ENCODE measurements around the gene CD276.
"Not testable (repeated sequence)": the region's sequence is repeated elsewhere in the genome, so short reads cannot be mapped to it uniquely, and the experiment has no call there.

Gene CD276

DNA sequence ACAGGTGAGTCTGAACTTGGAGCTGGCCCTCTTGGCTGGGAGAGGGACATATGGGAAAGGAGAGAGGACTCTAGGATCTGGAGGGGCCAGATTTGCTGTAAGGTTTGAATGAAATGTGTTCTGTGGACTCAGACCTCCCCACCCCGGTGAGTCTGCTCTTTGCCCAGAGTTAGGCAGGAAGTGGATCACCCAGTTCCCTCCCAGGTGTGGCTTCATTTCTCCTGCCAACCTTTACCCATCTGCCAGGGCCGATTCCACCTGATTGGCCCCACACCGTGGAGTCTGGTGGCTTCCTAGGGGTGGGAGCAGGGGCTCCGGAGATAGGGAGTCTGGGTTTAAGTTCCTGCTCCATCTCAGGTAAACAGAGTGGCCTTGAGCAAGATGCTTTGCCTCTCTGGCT is 25.5 kb downstream of the CD276 start:
- no peak for DNase-seq (ENCODE audit: low read depth in 1 of 2, low spot score in 1 of 2)

DNA sequence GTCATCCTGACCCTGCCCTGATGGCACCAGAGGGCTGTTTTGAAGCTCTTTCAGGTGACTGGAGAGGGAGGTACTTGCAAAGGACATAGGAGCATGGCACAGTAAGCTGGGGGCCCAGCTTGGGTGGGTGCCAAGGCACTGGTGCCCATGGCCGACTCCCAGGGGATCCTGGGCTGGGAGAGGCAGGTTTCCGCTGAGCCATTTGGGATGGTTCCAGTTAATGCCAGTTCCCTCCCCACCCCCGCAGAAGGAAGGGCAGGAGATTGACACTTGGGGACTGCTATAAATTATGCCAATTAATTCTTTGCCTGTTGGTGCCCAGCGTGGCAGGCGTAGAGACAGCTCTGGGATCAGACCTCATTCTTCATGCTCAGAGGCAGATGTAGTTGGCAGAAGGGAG is 26.1 kb downstream of the CD276 start:
- no peak for DNase-seq (ENCODE audit: low read depth in 1 of 2, low spot score in 1 of 2)

DNA sequence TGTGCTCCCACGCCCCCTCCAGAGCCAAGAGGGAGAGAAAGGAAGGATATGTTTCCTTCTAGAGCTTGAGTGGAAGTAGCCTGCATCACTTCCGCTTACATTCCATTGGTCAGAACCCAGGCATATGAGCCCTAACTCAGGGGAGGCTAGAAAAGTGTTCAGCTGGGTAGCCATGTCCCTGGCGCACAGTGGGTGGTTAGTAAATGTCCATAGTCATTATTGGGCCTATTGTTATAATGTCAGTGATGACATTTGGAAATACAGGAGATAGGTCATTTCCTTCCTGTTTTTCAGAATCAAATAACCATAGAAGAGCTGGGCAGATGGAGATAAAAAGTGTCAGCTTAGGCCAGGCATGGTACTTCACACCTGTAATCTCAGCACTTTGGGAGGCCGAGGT is 27.3 kb downstream of the CD276 start:
- no peak for DNase-seq (ENCODE audit: low read depth in 1 of 2, low spot score in 1 of 2)

DNA sequence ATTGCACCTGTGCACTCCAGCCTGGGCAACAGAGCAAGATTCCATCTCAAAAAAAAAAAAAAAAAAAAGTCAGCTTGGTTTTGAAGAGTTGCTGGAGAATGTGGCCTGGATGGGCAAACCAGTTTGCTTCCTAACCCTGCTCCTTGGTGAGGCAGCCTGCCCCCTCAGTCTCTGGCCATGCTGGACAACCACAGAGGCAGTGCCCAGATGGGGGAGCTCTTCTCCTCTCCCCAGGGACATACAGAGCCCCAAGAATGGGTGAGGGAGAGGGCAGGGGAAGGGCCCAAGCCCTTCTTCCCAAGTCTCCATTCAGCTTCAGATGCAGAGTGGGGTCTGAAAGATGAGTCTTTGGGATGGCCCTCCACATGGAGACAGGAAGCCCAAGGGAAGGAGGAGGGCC is 27.9 kb downstream of the CD276 start:
- DNase-seq (ENCODE audit: low read depth in 1 of 2, low spot score in 1 of 2), result no peak

DNA sequence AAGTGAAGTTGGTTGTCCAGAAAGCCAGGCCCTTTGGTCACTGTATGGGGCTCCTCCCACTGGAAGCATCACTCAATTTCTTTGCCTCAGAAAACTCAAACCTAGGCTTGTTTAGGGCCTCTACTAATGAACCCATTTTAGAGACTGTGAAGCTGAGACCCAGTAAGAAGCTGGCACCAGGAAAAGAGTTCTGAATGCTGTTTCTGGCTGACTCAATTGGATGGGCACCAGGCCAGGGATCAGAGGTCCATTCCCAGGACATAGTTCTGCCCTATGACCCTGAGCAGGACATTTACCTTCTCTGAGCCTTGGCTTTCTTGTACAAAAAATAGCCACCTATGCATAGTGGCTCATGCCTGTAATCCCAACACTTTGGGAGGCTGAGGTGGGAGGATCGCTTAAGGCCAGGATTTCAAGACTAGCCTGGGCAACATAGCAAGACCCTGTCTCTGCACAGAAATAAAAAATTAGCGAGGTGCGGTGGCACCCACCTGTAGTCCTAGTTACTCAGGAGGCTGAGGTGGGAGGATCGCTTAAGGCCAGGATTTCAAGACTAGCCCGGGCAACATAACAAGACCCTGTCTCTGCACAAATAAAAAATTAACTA is 30.6 kb downstream of the CD276 start:
- DNase-seq (ENCODE audit: low read depth in 1 of 2, low spot score in 1 of 2), result no peak

DNA sequence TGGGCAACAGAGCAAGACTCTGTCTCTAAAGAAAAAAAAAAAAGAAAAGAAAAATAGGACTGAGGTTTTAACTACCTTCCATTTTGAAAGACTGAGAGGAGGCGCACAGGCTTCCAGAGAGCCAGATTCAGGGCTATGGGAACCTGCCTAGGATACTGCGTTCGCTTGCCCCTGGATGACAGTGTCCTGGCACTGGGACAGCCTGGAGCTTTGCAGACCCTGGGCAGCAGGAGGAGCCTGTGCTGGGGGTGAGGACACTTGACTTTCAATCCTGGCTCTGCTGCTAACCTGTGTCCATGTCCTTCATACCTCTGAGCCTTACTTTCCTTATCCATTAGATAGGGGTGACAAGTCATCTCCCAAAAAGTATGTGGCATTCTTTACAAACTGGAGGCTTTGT is 31.2 kb downstream of the CD276 start:
- DNase-seq (ENCODE audit: low read depth in 1 of 2, low spot score in 1 of 2), result no peak

DNA sequence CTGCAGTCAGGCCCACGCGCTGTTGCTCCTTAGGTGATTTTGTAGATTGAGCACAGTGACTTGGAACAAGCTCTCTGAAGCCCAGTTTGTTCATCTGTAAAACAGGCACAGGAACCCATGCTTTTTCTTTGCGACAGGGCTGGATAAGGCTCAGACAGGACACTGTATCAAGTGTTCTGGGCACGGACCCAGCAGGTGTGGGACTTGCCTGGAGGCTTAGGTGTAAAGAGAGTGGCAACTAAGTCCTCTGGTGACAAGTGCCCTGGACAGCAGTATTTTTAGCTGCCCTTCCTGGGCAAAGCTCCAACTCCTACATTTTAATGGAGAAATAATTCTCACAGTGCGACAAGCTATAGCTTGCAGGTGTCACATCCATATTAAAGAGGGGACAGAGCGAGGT is 32.2 kb downstream of the CD276 start:
- no peak for DNase-seq (ENCODE audit: low read depth in 1 of 2, low spot score in 1 of 2)

DNA sequence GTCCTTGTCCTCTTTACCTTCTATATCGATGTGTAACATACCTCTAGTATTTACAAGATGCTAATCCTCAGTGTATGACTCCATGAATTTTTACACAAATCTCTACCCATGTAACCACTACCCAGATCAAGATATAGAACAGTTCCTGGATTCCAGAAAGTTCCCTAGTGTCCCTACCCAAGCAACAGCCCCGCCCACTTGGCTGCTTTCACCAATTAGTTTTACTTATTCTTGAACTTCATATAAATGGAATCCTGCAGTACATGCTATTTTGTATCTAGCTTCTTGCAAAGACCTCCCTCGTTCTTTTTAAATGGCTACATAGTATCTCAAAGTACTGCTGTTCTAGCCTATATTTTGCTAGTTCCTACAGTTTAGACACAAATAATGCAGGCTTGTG is 33.0 kb downstream of the CD276 start:
- no peak for DNase-seq (ENCODE audit: low read depth in 1 of 2, low spot score in 1 of 2)

DNA sequence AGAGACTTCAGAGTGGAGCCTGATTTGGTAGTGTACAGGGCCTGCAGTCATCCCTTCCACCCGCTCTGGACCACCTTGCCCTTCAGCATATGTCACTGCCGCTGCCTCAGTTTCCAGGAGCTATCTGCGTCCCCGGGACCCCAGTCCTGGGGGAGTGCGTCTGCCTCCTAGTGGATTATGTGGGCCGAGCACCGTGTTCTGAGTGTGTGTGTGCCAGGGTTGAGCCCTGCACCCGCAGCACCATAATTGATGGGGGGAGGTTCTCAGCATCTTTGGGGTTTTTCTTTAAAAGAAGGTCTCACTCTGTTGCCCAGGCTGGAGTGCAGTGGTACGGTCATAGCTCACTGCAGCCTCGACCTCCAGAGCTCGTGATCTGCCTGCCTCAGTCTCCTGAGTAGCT is 33.6 kb downstream of the CD276 start:
- no peak for DNase-seq (ENCODE audit: low read depth in 1 of 2, low spot score in 1 of 2)

DNA sequence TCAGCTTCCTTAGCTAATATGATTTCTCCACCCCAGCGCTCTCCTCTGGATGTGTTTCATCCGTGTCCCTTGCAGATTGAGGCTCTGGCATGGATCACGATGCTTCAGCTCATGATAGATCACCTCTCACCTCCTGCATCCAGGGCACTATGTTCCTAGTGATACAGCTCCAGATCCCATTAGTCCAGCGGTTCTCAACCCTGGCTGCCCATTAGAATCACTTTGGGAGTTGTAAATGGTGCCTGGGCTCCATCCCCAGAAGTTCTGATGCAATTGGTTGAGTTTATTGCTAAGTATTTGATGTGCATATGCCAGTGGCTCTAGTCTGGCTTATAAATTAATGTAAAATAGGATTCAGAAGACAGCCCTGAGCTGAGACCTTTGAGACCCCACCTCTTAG is 34.5 kb downstream of the CD276 start:
- no peak for DNase-seq (ENCODE audit: low read depth in 1 of 2, low spot score in 1 of 2)

DNA sequence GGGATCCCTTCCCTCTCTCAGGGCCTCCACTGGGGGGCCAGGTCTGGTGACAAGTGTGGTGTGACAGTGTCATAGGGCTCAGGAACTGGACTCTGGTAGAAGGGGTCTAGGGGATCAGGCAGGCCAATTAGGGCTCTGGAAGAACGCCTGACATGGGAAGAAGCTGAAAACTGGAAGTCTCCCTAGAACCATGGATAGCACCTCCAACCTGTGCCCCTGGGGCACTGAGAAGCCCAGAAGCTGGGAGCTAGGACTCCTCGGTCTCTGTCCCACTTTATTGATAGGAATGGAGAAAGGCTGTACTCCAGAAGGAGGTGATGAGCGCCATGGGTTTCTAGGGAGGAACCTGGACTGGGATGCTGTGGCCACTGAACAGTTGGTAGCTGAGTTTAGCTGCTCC is 38.2 kb downstream of the CD276 start:
- DNase-seq (ENCODE audit: low read depth in 1 of 2, low spot score in 1 of 2), result no peak

DNA sequence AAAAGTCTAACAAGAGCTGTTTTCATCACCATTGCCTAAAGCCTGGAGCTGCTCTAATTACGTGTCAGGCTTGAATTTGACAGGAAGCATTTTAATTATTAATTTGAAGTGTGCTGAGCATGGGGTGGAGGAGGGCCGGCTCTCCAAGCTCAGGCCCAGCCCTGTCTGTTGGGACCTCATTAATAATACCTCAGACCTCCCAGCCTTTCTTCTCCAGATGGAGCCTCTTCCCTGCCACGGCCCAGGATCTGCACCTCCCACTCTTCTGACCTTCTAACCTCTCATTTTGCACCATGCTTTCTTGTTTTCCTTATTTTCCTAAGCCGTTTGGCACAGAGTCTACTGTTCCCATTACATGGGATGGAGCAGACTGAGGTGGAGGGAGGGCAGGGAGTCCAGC is 39.0 kb downstream of the CD276 start:
- DNase-seq (ENCODE audit: low read depth in 1 of 2, low spot score in 1 of 2), result no peak

DNA sequence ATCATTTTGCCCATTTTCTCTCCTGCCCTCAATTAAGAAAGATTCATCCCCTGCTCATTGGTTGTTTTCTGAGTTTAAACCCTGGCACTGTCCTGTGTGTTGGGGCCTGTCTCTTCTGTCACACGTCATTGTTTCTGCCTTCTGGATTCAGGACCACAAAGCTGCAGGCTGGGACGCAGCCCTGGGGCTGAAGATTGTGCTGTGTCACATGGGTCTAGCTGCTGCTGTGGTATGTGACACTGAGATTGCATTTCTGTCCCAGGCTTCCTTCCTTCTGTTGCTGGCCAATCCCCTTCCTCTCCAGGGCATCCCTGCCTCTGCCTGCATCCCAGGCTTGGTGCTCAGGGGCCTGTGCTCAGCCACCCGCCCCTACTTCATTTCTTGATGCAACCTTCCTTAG is 40.0 kb downstream of the CD276 start:
- DNase-seq (ENCODE audit: low read depth in 1 of 2, low spot score in 1 of 2), result no peak

DNA sequence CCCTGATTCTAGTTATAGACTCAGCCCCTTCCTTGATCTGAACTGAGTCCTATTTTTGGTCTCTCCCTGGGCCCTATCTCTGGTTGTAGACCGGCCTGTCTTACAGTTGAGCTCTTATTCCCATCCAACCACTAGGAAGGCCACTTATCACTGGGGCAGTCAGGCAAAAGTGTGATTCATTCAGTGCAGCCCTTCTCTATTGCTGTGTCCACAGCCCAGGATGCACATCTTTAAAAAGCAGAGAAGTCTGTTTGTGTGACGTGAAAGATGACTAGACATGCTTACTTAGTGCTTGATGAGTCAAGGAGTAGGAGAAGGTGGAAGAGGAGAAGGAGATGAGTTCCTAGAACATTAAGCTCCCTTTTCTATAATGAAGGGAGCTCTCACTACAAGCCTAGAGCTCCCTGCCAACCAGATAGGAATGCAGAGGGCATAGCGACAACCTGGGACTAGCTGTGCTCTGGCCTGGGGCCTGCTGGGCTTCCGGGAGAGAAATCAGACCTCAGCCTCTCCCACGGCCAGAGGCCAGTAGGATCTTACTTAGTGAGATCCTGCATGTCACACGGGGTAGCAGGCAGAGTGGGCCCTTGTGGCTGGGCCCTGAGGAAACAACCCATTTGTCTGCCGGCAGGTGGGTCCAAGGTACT is 43.3 kb downstream of the CD276 start:
- no peak for DNase-seq (ENCODE audit: low read depth in 1 of 2, low spot score in 1 of 2)

DNA sequence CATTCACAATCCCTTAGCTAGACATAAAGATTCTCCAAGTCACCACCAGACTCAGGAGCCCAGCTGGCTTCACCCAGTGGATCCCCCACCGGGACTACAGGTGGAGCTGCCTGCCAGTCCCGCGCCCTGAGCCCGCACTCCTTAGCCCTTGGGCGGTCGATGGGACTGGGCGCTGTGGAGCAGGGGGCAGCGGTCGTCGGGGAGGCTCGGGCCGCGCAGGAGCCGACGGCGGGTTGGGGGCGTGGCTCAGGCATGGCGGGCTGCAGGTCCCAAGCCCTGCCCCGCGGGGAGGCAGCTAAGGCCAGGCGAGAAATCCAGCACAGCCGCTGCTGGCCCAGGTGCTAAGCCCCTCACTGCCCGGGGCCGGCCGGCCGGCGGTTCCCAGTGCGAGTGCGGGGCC is 47.9 kb downstream of the CD276 start:
- not testable (repeated sequence) for DNase-seq (ENCODE audit: low read depth in 1 of 2, low spot score in 1 of 2)

DNA sequence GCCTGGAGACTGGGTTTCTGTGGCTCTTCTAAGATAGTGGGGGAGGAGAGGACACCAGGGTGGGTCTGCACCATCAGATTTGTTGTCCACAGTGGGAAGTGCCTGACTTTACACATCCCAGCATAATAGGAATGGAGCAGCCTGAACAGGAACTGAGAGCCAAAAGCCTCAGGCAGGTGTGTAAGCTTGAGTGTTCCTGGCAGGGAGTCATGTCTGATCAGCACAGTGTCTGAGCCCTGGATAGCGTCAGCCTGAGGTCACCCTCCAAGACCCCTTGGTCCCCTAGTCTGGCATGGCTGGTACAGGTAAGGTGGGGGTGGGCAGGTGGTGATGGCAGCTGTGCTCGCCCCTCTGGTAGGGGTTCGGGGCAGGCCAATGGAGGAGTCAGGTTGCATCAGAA is 48.7 kb downstream of the CD276 start:
- no peak for DNase-seq (ENCODE audit: low read depth in 1 of 2, low spot score in 1 of 2)

DNA sequence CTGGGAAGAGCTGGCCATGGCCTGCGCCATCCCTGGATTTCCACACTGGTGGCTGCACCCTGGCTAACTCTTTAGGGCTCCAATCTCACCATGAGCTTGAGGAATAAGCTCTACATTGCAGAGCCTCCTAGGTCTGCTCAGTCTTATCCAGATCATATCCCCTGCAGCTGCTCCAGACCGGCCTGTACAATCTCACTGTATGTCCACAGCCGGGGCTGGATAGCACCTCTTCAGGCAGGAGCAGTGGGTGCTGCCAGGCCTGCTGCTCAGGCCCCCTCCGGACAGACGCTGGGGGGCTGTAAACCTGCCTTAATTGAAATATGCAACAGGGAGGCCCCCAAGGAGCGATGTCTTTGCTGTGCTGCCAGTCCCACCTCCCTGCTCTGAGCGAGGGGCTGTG is 53.4 kb downstream of the CD276 start:
- DNase-seq (ENCODE audit: low read depth in 1 of 2, low spot score in 1 of 2), result no peak

DNA sequence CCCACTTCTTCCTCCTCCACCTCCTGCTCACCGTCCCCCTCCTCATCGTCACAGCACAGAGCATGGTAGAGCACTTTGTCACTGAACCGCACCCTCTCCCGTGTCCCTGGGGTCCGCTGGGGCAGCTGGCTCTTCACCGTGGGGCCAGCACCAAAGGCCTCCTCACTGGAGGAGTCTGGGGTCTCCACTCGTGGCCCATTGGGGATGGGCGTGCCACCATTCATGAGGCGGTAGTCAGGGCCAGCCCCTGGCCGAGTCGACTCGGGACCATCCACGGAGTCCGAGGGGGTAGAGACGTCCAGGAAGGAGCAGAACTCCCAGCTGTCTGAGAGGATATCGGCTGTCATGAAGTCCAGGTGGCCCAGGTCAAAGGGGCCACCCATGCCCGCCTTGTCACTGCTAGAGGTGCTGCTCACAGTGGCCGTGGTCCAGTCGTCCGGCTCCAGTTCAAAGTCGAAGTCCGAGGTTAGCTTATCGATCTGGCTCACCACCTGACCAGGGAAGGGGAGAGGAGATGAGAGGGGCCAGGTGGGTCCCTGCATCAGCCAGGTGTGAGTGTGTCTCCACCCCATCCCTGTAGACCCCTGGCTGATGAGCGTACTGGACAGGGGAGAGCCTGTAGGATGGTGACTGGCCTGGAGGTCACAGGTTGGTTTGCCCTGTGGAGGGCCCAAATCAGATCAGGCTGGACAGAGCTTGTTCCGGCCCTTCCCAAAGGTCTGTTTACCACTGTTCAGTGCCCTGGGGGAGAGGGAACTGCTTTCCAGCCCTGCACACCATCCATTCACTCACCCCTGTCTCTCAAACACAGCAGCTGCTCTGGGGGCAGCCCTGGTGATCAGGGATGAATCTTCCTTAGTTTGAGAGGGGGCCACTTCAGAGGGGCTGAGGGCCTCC is 56.2 kb downstream of the CD276 start:
- DNase-seq (ENCODE audit: low read depth in 1 of 2, low spot score in 1 of 2), result no peak

DNA sequence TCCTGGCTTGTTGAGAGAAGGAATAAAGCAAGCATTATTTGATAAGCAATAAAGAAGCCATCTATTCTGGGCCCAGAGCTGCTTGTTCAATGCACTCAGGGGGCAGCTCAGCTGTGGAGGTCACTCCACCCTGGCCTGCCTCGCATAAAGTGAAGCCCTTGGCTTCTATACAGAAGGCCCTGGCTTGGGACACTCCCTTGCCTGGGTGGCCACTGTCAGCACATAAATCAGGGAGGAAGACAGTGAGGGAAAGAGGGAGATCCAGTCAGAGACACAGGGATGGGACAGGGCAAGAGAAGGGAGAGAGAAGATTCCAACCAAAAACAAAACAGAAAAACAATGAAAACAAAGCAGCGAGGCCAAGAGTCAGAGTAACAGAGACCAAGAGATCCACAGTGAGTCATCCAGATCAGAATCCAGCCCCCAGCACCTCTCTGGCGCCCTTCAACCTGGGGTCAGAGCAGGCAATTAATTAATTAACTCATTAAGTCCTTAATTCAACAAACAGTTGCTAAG is 57.2 kb downstream of the CD276 start:
- no peak for DNase-seq (ENCODE audit: low read depth in 1 of 2, low spot score in 1 of 2)

DNA sequence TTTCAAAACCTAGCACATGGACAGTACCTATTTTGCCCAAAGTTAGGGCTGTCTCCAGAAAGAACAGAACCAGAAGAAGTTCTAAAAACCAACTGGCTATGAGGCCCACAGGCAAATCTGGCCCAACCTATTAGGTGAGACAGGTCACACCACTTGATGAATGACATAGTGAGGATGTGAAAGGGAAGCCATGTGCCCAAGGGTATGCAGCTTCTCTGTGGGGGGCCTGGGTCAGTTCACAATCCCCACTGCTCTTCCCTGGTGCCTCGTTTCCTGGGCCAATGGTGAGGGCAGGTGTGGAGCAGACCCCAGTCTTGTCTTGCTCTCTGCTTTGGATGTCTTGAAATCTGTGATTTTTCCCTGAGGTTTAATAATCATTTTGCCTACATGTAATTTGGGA is 60.1 kb downstream of the CD276 start:
- no peak for DNase-seq (ENCODE audit: low read depth in 1 of 2, low spot score in 1 of 2)

DNA sequence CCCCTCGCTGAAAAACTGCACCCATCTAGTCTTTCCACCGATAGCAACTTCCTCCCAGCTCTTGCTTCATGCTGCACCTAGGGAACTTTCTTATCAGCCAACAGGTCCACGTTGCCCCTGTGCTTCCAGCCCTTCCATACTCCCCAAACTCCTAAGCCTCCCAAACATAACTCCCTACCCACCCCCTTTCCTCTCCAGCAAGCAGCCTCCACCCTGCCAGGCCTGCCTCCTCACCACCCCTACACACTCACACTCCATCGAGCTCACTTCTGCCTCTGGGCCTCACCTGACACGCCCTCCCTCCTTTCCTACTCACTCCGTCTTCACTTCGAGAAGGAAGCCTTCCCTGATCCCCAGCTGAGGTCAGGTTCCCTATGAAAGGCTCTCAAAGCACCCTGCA is 60.9 kb downstream of the CD276 start:
- DNase-seq (ENCODE audit: low read depth in 1 of 2, low spot score in 1 of 2), result no peak

DNA sequence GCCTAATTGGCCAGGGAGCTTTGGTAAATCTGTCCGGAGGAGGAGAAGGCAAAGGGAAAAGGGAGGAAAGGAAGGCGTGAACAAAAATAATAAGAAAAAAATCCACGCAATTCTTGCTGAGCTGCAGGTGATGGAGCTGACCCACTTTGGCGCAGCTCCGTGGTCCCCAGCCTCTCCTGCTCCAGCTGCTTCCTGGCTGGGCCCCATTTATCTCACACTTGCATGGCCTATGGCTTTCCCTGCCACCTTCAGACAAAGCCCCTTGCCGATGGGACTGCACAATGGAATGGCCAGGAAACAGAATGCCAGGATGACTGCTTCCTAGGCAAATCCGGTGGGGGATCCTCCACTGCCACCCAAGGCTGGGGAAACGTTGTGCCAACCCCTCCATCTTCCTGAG is 62.1 kb downstream of the CD276 start:
- DNase-seq (ENCODE audit: low read depth in 1 of 2, low spot score in 1 of 2), result no peak

Data from stimulated activated CD4-positive, alpha-beta T cell treated with anti-CD3 and anti-CD28 coated beads, Interleukin-15, amount 100 ng/mL, for 1 hour (primary cell).